T47D (cell line): ENCODE results near the gene TTLL10.

ENCODE experiments used
- DNase-seq, 2 experiments: peaks; one replicate each; pipeline versions ENCODE4 v3.0.0 to v3.0.0-alpha.2; 2011 to 2012; ENCODE audit warnings: low read depth in 1 of 2, low spot score in 1 of 2
- JUND ChIP-seq: IDR thresholded peaks from 2 replicates; pipeline ENCODE4 v1.6.1; 2012; ENCODE audit warnings: low read depth
- in situ Hi-C: cut with HindIII; loops from 2 replicates; pipeline ENCODE4 v1.10.0; 2016; ENCODE audit warnings: low sequenced_read_pairs, low pct_unique_long_range_greater_than_20kb

Gene TTLL10

GRCh38 chr1:1156140-1157032 is 17.3 kb upstream of the TTLL10 start:
- in situ Hi-C loops: no loop called here
- TF ChIP-seq JUND: no peak
- no peak for DNase-seq

GRCh38 chr1:1157033-1157365 is 16.7 kb upstream of the TTLL10 start:
- in situ Hi-C loops: no loop called here
- no peak for TF ChIP-seq JUND
- no peak for DNase-seq

GRCh38 chr1:1157426-1157913 is 16.2 kb upstream of the TTLL10 start:
- DNase-seq: peak; percentile 92 to 94
- no peak for TF ChIP-seq JUND
- in situ Hi-C loops: no loop called here

- DNase-seq: peak; percentile 24 to 44
- TF ChIP-seq JUND: no peak
- in situ Hi-C loops: no loop called here
These were observed 15.6 kb upstream of the TTLL10 start for GRCh38 chr1:1157914-1158710.

GRCh38 chr1:1160281-1160930 is 13.3 kb upstream of the TTLL10 start:
- no peak for TF ChIP-seq JUND
- no peak for DNase-seq
- in situ Hi-C loops: no loop called here

GRCh38 chr1:1161078-1161682 is 12.5 kb upstream of the TTLL10 start:
- DNase-seq: no peak
- TF ChIP-seq JUND: no peak
- in situ Hi-C loops: no loop called here

- in situ Hi-C loops: no loop called here
- no peak for DNase-seq
- TF ChIP-seq JUND: no peak
These were observed 12.0 kb upstream of the TTLL10 start for GRCh38 chr1:1161683-1162079.

- in situ Hi-C loops: no loop called here
- no peak for TF ChIP-seq JUND
- peak; percentile 94 to 95 for DNase-seq
These were observed 10.8 kb upstream of the TTLL10 start for GRCh38 chr1:1162597-1163537.

- DNase-seq: peak; percentile 42 to 50
- TF ChIP-seq JUND: no peak
- in situ Hi-C loops: no loop called here
These were observed 10.1 kb upstream of the TTLL10 start for GRCh38 chr1:1163538-1164070.

- no peak for DNase-seq
- no peak for TF ChIP-seq JUND
- in situ Hi-C loops: no loop called here
These were observed 9.3 kb upstream of the TTLL10 start for GRCh38 chr1:1164361-1164700.

- in situ Hi-C loops: no loop called here
- no peak for TF ChIP-seq JUND
- peak in 1 of 2 experiments; percentile 68 for DNase-seq
These were observed 8.8 kb upstream of the TTLL10 start for GRCh38 chr1:1164701-1165451.
